Adrenal gland (tissue), 12 donors: ENCODE measurements around the gene CHRD. TPM values are rescaled to one million over a fixed set of nuclear protein-coding genes. Genes with fewer than 3 reads are reported as not detected.

Experiments
- DNase-seq, 7 donors: peaks; one replicate each; pipeline ENCODE4 v3.0.0-alpha.2; 2019 to 2020
- H3K27ac ChIP-seq, 5 donors: fragments of 200-600 bp; sonication (generic) in 4 of 5; 1 replicate in 3 of 5; 2 replicates in 2 of 5; pipeline versions ENCODE4 v1.5.1 to v1.8.0; 2016 to 2020; ENCODE audit warnings: mild to moderate bottlenecking in 1 of 5
- H3K27me3 ChIP-seq: fragments of 200-600 bp; 2 replicates; pipeline ENCODE4 v1.8.0; 2021
- H3K36me3 ChIP-seq, 2 donors: fragments of 200-600 bp; replicated peaks in 1 of 2; 1 replicate in 1 of 2; 2 replicates in 1 of 2; pipeline versions ENCODE4 v1.5.1 to v1.8.0; 2018 to 2022
- H3K4me1 ChIP-seq, 2 donors: fragments of 200-600 bp; replicated peaks in 1 of 2; 1 replicate in 1 of 2; 2 replicates in 1 of 2; pipeline versions ENCODE4 v1.5.1 to v1.8.0; 2018 to 2021
- H3K4me3 ChIP-seq, 4 donors: fragments of 200-600 bp; sonication (generic) in 3 of 4; one replicate each; pipeline ENCODE4 v1.5.1; 2016 to 2018
- H3K9me3 ChIP-seq, 3 donors: fragments of 200-600 bp; sonication (generic) in 1 of 3; replicated peaks in 1 of 3; 1 replicate in 2 of 3; 2 replicates in 1 of 3; pipeline versions ENCODE4 v1.5.1 to v1.8.0; 2016 to 2021
- CTCF ChIP-seq, 6 experiments: fragments of 450-650 bp in 4 of 6; fragments of 200-600 bp in 2 of 6; sonication (generic) in 1 of 6; IDR thresholded peaks; 1 replicate in 5 of 6; 2 replicates in 1 of 6; pipeline versions ENCODE4 v1.5.1 to v1.8.0; 2016 to 2021; ENCODE audit warnings: antibody characterized with exemption in 6 of 6, mild to moderate bottlenecking in 2 of 6, moderate library complexity in 1 of 6
- POLR2A ChIP-seq, 2 donors: fragments of 450-650 bp; IDR thresholded peaks; one replicate each; pipeline ENCODE4 v1.6.1; 2017; ENCODE audit warnings: antibody characterized with exemption in 2 of 2, mild to moderate bottlenecking in 2 of 2, moderate library complexity in 1 of 2
- WGBS, 4 donors: extraction: QIAGEN DNeasy Blood & Tissue Kit in 2 of 4; methylation state at CpG; one replicate each; pipeline versions ENCODE4 v1.1.5 to v1.1.7; 2013 to 2017; 5-methylcytosine and 5-hydroxymethylcytosine counted together
- intact Hi-C, 2 donors: fragments of 100-400 bp; cut with DNase I; formaldehyde crosslinking; loops; one replicate each; pipeline versions ENCODE4 v1.14.1 to v1.15.0; 2022 to 2023
- polyA plus RNA-seq, 3 donors: library from polyadenylated mRNA; stranded (reverse); fragments of 200-250 nt in 2 of 3; fragments of 350-450 nt in 1 of 3; fragmentation: Illumina TruSeq in 1 of 3; extraction: RNeasy Lipid Tissue Mini Kit (QIAGEN cat#74804) in 1 of 3; gene quantifications; one replicate each; pipeline ENCODE4 v1.2.3, GENCODE V29; 2013 to 2014
- total RNA-seq, 9 donors: library from RNA; depleted of rRNA in 4 of 9; stranded (reverse); fragments of >200 nt in 4 of 9; fragments of 120-200 nt in 1 of 9; fragmentation: NEBNext Ultra II Directional in 1 of 9; extraction: Animal tissue kit (Norgen Biotek cat#: 25700) in 1 of 9; gene quantifications; one replicate each; pipeline versions ENCODE4 v1.1.0 to v1.2.4, GENCODE V29; 2013 to 2023
- donor health status: healthy with polysubstance abuse.
- donor health status: Bipolar disorder and iron deficiency.
- donor health status: DM: yes; HTN: yes; CAD: no.
- donor health status: DM: no; HTN: no; CAD: no.
- donor health status: DM: no; HTN: no; CAD: no.
- donor health status: DM: yes; HTN: yes; CAD: no.

Gene CHRD
- total and polyA plus RNA-seq, 12 donors = 1.1 to 101 (median 23.7) TPM

GRCh38 chr3:184362668-184363546 lies 16.9 kb upstream of the CHRD start:
- intact Hi-C loops = no loop called here
- 0 to 1% (median 0%) methylated on average over 57 to 68 of the region's 68 CpGs; no CpG with 5 or more reads in 1 of the 4 donors for WGBS, 4 donors
- H3K9me3 ChIP-seq = no peaks in the 10 kb centered on the region
- H3K27ac ChIP-seq = peak overlapping the region; percentile 80 to 100 (median 97)
- peak overlapping the region; percentile 71 to 88 (median 80) for H3K4me3 ChIP-seq
- H3K4me1 ChIP-seq = peaks cover 13 to 41% of the 10 kb centered on the region in 2 donors
- TF ChIP-seq CTCF (IDR thresholded peaks at IDR 0.05) = peak in 5 of 6 experiments; percentile 41 to 54 (median 45)
- TF ChIP-seq POLR2A (IDR thresholded peaks at IDR 0.05) = peak; percentile 52 to 86
- peaks cover 0 to 27% of the 10 kb centered on the region in 2 donors for H3K36me3 ChIP-seq
- peak; percentile 93 to 98 (median 96) for DNase-seq
- H3K27me3 ChIP-seq = no peaks in the 10 kb centered on the region

GRCh38 chr3:184366619-184367289 lies 13.1 kb upstream of the CHRD start:
- H3K4me1 ChIP-seq = peaks cover 17 to 38% of the 10 kb centered on the region in 2 donors
- TF ChIP-seq CTCF (IDR thresholded peaks at IDR 0.05) (no peak), POLR2A (IDR thresholded peaks at IDR 0.05) (no peak)
- intact Hi-C loops = no loop called here

DNA sequence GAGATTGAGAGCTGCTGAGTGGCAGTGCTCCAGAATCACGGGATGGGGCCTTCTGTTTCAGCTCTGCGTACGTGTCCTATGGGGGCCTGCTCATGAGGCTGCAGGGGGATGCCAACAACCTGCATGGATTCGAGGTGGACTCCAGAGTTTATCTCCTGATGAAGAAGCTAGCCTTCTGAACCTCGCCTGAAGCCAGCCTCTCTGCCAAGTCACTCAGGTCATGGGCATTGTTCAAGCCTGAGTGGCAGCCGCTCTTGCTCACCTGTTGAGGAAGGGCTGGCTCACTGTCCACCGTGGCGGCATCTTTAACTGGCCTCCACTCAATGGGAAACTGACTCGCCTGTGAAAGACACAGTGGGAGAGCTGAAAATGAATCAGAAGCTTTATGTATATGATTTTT lies 11.7 kb upstream of the CHRD start:
- intact Hi-C loops = no loop called here

More at GRCh38 chr3:184366619-184367289, 13.1 kb upstream of the CHRD start:
- Histone ChIP-seq H3K4me3 (no peak overlapping the region), H3K9me3 (no peaks in the 10 kb centered on the region), H3K27me3 (no peaks in the 10 kb centered on the region), H3K27ac (no peak overlapping the region), H3K36me3 (peaks cover 0 to 38% of the 10 kb centered on the region in 2 donors)
- WGBS, 4 donors = 82 to 94% (median 85%) methylated on average over 5 of the region's 5 CpGs
- DNase-seq = no peak

More for the DNA sequence above, 11.7 kb upstream of the CHRD start:
- no peak for DNase-seq
- no peak for TF ChIP-seq POLR2A (IDR thresholded peaks at IDR 0.05)
- no peak for TF ChIP-seq CTCF (IDR thresholded peaks at IDR 0.05)
- peaks cover 0 to 38% of the 10 kb centered on the region in 2 donors for H3K36me3 ChIP-seq
- no peaks in the 10 kb centered on the region for H3K9me3 ChIP-seq
- peaks cover 17 to 43% of the 10 kb centered on the region in 2 donors for H3K4me1 ChIP-seq
- no peak overlapping the region for H3K4me3 ChIP-seq
- H3K27ac ChIP-seq = peak overlapping the region in 2 of 5 donors; percentile 19 to 65
- WGBS, 4 donors = 76 to 84% (median 78%) methylated on average over 7 to 9 of the region's 9 CpGs
- H3K27me3 ChIP-seq = no peaks in the 10 kb centered on the region
